Upper lobe of left lung (tissue), 6 donors: ENCODE results near the gene EBF4. TPM values are rescaled to one million over a fixed set of nuclear protein-coding genes. Genes with fewer than 3 reads are reported as not detected.

Source experiments
- ATAC-seq, 2 donors: fragments of 200-7000 bp; cut with Tn5 transposase; one replicate each; pipeline ENCODE4 v1.9.1; 2022; ENCODE audit warnings: mild to moderate bottlenecking in 2 of 2, moderate library complexity in 2 of 2; ENCODE audit not compliant: low FRiP score in 2 of 2
- DNase-seq, 2 donors: peaks; one replicate each; pipeline ENCODE4 v3.0.0-alpha.2; 2019 to 2020
- H3K27ac ChIP-seq, 4 donors: fragments of 200-600 bp; sonication (generic); one replicate each; pipeline ENCODE4 v1.5.1; 2016 to 2019
- H3K27me3 ChIP-seq, 4 donors: fragments of 200-600 bp; sonication (generic); one replicate each; pipeline ENCODE4 v1.5.1; 2017 to 2019
- H3K36me3 ChIP-seq, 4 donors: fragments of 200-600 bp; sonication (generic); one replicate each; pipeline ENCODE4 v1.5.1; 2016 to 2019
- H3K4me1 ChIP-seq, 4 donors: fragments of 200-600 bp; sonication (generic); one replicate each; pipeline ENCODE4 v1.5.1; 2018 to 2019
- H3K4me3 ChIP-seq, 4 donors: fragments of 200-600 bp; sonication (generic); one replicate each; pipeline ENCODE4 v1.5.1; 2017 to 2019; ENCODE audit warnings: mild to moderate bottlenecking in 2 of 4, moderate library complexity in 1 of 4
- H3K9me3 ChIP-seq, 4 donors: fragments of 200-600 bp; sonication (generic); one replicate each; pipeline ENCODE4 v1.5.1; 2018 to 2019
- EP300 ChIP-seq, 4 donors: sonication (generic); formaldehyde crosslinking; IDR thresholded peaks; one replicate each; pipeline ENCODE4 v1.5.1; 2017; ENCODE audit warnings: antibody characterized with exemption in 4 of 4, control low read depth in 2 of 4
- POLR2A ChIP-seq, 4 donors: fragments of 450-650 bp; IDR thresholded peaks; one replicate each; pipeline ENCODE4 v1.5.1; 2016 to 2017; ENCODE audit warnings: antibody characterized with exemption in 4 of 4, mild to moderate bottlenecking in 2 of 4
- POLR2AphosphoS5 ChIP-seq, 2 donors: sonication (generic); formaldehyde crosslinking; IDR thresholded peaks; one replicate each; pipeline ENCODE4 v1.5.1; 2017; ENCODE audit warnings: antibody characterized with exemption in 2 of 2
- WGBS, 2 donors: methylation state at CpG; one replicate each; pipeline ENCODE4 v1.1.5; 2017 to 2018; 5-methylcytosine and 5-hydroxymethylcytosine counted together
- total RNA-seq, 6 donors: library from RNA; depleted of rRNA in 4 of 6; stranded (reverse); fragments of >200 nt in 4 of 6; gene quantifications; one replicate each; pipeline versions ENCODE4 v1.1.0 to v1.2.1, GENCODE V29; 2016 to 2021
- TF ChIP-seq, protein P1 (sequence below), 6 experiments: fragments of 450-650 bp in 4 of 6; fragments of 200-600 bp in 2 of 6; sonication (generic) in 2 of 6; IDR thresholded peaks; one replicate each; pipeline ENCODE4 v1.5.1; 2016 to 2019; ENCODE audit warnings: antibody characterized with exemption in 6 of 6
- donor health status: DM: no; HTN: no; CAD: no; lungs with moderate emphysema.
- donor health status: DM: no; HTN: yes; CAD: no; lungs with severe emphysema.

EBF4 gene
- total RNA-seq, 6 donors from 2014 or later: 7.8 to 23.7 (median 12.9) TPM

- Histone ChIP-seq H3K36me3 (no peaks in the 10 kb centered on the region), H3K9me3 (no peaks in the 10 kb centered on the region), H3K4me1 (peaks cover 0 to 7% (median 5%) of the 10 kb centered on the region in 4 donors), H3K4me3 (no peak overlapping the region), H3K27me3 (peaks cover 0 to 7% (median 4%) of the 10 kb centered on the region in 4 donors), H3K27ac (no peak overlapping the region)
- TF ChIP-seq POLR2AphosphoS5 (IDR thresholded peaks at IDR 0.05): no peak
- TF ChIP-seq, protein P1, sequence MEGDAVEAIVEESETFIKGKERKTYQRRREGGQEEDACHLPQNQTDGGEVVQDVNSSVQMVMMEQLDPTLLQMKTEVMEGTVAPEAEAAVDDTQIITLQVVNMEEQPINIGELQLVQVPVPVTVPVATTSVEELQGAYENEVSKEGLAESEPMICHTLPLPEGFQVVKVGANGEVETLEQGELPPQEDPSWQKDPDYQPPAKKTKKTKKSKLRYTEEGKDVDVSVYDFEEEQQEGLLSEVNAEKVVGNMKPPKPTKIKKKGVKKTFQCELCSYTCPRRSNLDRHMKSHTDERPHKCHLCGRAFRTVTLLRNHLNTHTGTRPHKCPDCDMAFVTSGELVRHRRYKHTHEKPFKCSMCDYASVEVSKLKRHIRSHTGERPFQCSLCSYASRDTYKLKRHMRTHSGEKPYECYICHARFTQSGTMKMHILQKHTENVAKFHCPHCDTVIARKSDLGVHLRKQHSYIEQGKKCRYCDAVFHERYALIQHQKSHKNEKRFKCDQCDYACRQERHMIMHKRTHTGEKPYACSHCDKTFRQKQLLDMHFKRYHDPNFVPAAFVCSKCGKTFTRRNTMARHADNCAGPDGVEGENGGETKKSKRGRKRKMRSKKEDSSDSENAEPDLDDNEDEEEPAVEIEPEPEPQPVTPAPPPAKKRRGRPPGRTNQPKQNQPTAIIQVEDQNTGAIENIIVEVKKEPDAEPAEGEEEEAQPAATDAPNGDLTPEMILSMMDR (IDR thresholded peaks at IDR 0.05): no peak
- TF ChIP-seq POLR2A (IDR thresholded peaks at IDR 0.05): no peak
- no peak for TF ChIP-seq EP300 (IDR thresholded peaks at IDR 0.05)
- DNase-seq: no peak
- WGBS, 2 donors: 87 to 92% methylated on average over 4 of the region's 4 CpGs
- ATAC-seq: no peak
These were observed 6.3 kb downstream of the EBF4 start for GRCh38 chr20:2698912-2699311.

DNA sequence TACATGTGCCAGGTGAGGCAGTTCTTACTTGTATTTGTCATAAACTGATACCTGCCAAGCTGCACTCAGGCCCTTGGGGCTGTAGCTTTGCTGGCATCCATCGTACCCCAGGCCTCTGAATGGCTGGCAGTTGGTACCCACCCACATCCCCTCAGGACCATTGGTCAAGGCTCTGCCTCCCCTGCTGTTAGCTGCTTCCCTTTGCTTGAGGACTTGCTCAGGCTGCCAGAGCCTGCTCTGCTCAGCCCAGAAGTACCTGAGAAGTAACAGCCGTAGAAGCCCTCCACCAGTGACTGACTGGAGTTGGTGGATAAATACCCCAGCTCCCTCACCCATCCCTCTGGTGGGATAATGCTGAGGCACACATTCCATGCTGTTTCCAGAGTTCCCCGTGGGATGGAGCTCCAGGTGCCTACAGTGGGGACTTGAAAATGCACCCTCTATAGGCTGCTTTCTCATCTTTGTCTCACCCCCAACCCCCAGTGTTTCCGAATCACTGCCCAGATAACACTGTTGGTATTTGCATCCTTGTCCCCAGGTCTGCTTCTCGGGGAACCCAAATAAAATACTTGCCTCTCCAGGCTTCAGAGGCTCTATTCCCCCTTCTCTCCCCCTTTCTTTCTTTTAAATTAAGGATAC, 7.3 kb downstream of the EBF4 start:
- ATAC-seq: no peak
- H3K4me1 ChIP-seq: no peaks in the 10 kb centered on the region
- peaks cover 0 to under 1% (median 0%) of the 10 kb centered on the region in 4 donors for H3K27me3 ChIP-seq
- H3K27ac ChIP-seq: no peak overlapping the region
- WGBS, 2 donors: 75 to 79% methylated on average over 5 of the region's 5 CpGs
- no peak for DNase-seq
- H3K4me3 ChIP-seq: no peak overlapping the region
- no peaks in the 10 kb centered on the region for H3K36me3 ChIP-seq
- no peaks in the 10 kb centered on the region for H3K9me3 ChIP-seq
- TF ChIP-seq EP300 (IDR thresholded peaks at IDR 0.05) (no peak), POLR2AphosphoS5 (IDR thresholded peaks at IDR 0.05) (no peak), POLR2A (IDR thresholded peaks at IDR 0.05) (no peak)
- TF ChIP-seq, protein P1 (IDR thresholded peaks at IDR 0.05): no peak

- Histone ChIP-seq H3K27me3 (no peaks in the 10 kb centered on the region), H3K4me3 (no peak overlapping the region), H3K9me3 (no peaks in the 10 kb centered on the region), H3K36me3 (no peaks in the 10 kb centered on the region), H3K27ac (no peak overlapping the region), H3K4me1 (no peaks in the 10 kb centered on the region)
- ATAC-seq (no peak), DNase-seq (peak in 1 of 2 donors; percentile 33)
- TF ChIP-seq EP300 (IDR thresholded peaks at IDR 0.05): no peak
- TF ChIP-seq POLR2A (IDR thresholded peaks at IDR 0.05): no peak
- TF ChIP-seq, protein P1 (IDR thresholded peaks at IDR 0.05): no peak
- no peak for TF ChIP-seq POLR2AphosphoS5 (IDR thresholded peaks at IDR 0.05)
- 63 to 75% methylated on average over 6 to 9 of the region's 9 CpGs for WGBS, 2 donors
These were observed 8.5 kb downstream of the EBF4 start for GRCh38 chr20:2700913-2701620.

- no peak for TF ChIP-seq EP300 (IDR thresholded peaks at IDR 0.05)
- TF ChIP-seq, protein P1 (IDR thresholded peaks at IDR 0.05): no peak
- no peak for TF ChIP-seq POLR2AphosphoS5 (IDR thresholded peaks at IDR 0.05)
- TF ChIP-seq POLR2A (IDR thresholded peaks at IDR 0.05): no peak
- Histone ChIP-seq H3K4me1 (no peaks in the 10 kb centered on the region), H3K27me3 (no peaks in the 10 kb centered on the region), H3K27ac (no peak overlapping the region), H3K36me3 (no peaks in the 10 kb centered on the region), H3K4me3 (no peak overlapping the region), H3K9me3 (no peaks in the 10 kb centered on the region)
- 72 to 74% methylated on average over 5 of the region's 5 CpGs for WGBS, 2 donors
- ATAC-seq: no peak
- DNase-seq: no peak
These were observed 9.1 kb downstream of the EBF4 start for GRCh38 chr20:2701671-2702081.
